Renal pelvis (tissue), 4 donors: ENCODE data around the gene SYCP2L. TPM values are rescaled to one million over a fixed set of nuclear protein-coding genes. Genes with fewer than 3 reads are reported as not detected.
"Not testable (repeated sequence)": the region's sequence is repeated elsewhere in the genome, so short reads cannot be mapped to it uniquely, and the experiment has no call there.

Experiments
- DNase-seq: peaks from one replicate; pipeline ENCODE4 v3.0.0-alpha.2; 2013
- polyA plus RNA-seq, 3 donors: library from polyadenylated mRNA; unstranded; fragments of 120-200 nt; gene quantifications; one replicate each; pipeline ENCODE4 v1.2.1, GENCODE V29; 2013; ENCODE audit not compliant: insufficient read length in 3 of 3

SYCP2L gene
- polyA plus RNA-seq, 3 donors: 3.4 to 7.9 (median 5.7) TPM

DNA sequence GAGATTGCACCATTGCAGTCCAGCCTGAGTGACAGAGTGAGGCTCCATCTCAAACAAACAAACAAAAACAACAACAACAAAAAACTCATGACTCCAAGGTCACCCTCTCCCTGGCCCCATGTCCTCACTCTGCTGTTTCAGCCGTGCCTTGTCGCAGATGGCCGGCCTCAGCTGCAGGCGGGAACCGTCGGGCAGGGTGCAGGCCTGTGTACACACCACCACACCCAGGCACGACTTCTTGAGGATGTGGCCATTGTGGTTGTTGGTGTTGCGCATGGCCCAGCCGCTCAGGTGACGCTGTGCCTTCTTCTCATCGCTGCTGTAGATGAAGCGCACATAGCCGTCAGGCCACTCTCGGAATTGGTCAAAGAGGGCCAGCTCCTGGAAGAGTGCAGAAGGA, 9.8 kb upstream of the SYCP2L start:
- no peak for DNase-seq

DNA sequence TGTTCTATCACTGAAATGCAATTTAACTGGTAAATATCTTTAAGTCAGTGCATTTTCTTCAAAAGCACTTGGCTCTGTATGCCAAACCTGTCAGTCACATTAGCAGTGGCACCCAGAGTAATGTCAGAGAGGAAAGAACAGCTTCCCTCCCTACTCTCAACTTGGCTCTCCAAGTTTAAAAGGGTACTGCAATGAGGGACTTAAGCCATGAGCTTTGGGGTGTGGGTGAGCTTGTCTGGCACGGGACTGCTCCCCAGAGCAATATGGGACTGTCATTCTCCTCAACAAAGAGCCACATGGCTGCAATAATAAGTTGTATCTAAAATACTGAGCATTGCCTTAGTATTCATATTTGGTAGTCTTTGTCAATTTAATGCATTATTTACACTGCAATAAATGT, 9.0 kb upstream of the SYCP2L start:
- DNase-seq: no peak

DNA sequence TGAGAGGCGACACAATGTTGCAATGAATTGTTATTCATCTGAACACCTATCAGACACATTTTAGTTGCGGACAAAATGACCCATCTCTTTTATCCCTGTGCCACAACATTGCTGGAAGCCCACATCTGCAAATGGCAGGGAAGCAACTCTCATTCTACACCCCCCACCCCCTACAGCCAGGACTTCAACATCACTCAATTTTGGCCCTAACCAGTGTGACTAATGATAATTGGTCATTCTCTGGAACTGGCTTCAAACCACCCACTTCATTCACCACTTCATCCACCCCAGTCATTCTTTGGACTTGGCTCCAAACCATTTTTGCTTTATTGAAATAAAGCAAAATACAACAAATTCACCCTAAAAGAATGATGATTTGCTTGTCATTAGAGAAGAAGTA, 6.5 kb upstream of the SYCP2L start:
- no peak for DNase-seq

GRCh38 chr6:10882253-10882630, 4.6 kb upstream of the SYCP2L start:
- not testable (repeated sequence) for DNase-seq

GRCh38 chr6:10882657-10883171, 4.1 kb upstream of the SYCP2L start:
- no peak for DNase-seq

DNA sequence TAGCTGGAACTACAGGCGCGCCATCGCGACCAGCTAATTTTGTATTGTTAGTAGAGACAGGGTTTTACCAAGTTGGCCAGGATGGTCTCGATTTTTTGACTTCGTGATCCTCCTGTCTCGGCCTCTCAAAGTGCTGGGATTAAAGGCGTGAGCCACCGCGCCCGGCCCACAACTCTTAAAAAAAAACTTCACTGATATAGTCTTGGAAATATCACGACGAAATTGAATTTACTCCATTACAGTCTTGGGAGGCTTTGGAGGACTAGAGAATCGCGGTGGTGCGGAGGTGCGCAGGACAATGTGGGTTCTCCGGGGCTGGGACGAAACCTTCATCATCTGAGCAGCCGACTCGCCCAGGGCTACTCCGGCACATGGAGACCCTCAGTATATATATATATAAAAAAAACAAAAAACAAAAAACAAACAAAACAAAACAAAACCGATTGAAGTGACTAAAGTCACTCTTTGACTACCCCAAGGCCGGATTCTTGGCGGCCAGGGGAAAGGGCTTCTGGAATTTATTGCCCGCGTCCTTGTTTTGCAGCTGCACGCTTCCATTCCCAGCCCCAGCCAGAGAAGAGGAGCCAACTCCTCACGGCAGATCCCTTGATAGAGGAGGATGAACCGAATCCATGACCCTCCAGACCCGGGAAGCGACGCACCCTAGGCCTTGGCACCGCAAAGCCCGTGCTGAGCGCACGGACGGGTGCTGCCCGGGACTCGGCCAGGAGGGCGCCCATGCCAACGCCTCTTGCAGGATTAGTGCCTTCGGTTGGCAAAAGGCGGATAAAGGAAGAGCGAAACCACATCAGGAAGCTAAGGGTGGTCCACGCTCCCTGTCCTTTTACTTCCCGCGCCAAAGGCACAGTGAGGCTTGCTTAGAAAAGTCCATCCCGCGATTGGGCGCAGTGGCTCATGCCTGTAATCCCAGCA, 3.3 kb upstream of the SYCP2L start:
- DNase-seq: no peak

- no peak for DNase-seq
These were observed 2.4 kb upstream of the SYCP2L start for GRCh38 chr6:10884245-10884972.

DNA sequence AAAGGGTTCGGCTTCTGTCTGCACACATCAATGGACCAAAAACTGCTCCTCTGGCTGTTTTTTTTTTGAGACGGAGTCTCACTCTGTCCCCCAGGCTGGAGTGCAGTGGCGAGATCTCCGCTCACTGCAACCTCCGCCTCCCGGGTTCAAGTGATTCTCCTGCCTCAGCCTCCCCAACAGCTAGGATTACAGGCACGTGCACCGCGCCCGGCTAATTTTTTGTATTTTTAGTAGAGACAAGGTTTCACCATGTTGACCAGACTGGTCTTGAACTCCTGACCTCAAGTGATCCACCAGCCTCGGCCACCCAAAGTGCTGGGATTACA, 524 bp upstream of the SYCP2L start:
- not testable (repeated sequence) for DNase-seq

DNA sequence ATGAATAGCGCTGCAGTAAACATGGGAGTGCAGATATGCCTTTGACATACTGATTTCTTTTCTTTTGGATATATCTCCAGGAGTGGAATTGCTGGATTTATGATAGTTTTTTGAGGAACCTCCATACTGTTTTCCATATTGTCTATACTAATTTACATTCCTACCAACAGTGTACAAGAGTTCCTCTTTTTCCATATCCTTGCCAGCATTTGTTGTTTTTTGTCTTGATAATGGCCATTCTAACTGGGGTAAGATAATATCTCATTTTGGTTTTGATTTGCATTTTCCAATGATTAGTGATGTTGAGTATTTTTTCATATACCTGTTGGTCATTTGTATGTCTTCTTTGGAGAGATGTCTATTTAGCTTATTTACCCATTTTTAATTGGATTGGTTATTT, 3.3 kb downstream of the SYCP2L start:
- no peak for DNase-seq

DNA sequence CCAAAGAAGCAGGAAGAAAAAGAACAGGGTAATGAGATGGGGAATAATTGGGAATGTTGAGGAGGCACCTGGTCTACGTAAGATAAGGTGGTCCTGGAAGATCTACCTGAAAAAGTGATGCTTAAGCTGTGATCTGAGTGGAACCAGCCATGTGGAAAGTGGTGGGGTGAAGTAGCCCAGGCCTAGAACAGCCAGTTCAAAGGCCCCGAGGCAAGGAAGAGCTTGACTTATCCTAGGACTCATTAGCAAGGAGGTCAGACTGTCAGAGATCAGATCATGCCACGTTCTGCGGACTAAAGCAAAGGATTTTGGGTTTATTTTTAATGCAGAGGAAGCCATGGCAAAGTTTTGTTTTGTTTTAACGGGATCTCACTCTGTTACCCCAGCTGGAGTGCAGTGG, 5.1 kb downstream of the SYCP2L start:
- no peak for DNase-seq

GRCh38 chr6:10894958-10895357, 8.1 kb downstream of the SYCP2L start:
- no peak for DNase-seq

GRCh38 chr6:10896691-10897090, 9.8 kb downstream of the SYCP2L start:
- no peak for DNase-seq

- DNase-seq: no peak
These were observed 14.9 kb downstream of the SYCP2L start for GRCh38 chr6:10901770-10902169.

DNA sequence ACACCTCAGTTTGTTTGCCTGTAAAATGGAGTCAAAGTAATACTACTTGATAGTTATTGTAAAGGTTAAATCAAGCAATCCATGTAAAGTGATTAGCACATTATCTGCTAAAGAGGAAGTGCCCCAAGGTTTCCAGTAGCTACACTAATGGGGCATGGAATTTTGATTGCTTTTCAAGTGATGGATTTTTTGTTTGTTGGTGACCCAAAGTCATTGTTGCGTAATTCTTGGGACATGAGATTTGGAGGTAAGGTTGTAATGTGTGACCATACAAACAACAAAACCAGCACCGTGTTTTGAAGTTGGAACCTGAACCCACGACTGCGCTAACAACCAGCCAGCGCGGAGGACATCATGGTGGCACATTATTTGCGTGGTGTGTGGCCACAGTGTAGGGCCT, 17.2 kb downstream of the SYCP2L start:
- DNase-seq: no peak

DNA sequence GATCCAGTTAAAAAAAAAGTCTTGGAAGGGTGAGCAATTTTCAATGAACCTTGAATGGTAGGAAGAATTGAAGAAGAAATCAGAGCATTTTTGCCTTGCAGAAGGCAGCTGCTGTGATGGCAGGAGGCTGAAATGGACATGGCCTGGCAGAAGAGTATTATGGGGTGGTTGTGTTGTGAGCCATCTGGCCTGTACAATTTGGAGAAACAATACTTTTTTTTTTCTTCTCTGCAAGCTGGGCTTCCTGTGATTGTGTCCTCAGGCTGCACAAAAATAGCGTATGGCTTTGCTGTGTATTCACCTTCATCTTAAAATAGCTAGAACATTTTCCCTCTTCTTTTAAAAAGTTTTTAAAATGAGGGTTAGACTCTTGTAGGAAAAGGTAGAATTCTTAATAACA, 21.4 kb downstream of the SYCP2L start:
- DNase-seq: no peak

- DNase-seq: not testable (repeated sequence)
These were observed 32.7 kb downstream of the SYCP2L start for GRCh38 chr6:10919520-10919919.

- no peak for DNase-seq
These were observed 46.3 kb downstream of the SYCP2L start for GRCh38 chr6:10933126-10933525.

GRCh38 chr6:10939840-10940239, 53.0 kb downstream of the SYCP2L start:
- DNase-seq: no peak

GRCh38 chr6:10945845-10946244, 59.0 kb downstream of the SYCP2L start:
- no peak for DNase-seq

DNA sequence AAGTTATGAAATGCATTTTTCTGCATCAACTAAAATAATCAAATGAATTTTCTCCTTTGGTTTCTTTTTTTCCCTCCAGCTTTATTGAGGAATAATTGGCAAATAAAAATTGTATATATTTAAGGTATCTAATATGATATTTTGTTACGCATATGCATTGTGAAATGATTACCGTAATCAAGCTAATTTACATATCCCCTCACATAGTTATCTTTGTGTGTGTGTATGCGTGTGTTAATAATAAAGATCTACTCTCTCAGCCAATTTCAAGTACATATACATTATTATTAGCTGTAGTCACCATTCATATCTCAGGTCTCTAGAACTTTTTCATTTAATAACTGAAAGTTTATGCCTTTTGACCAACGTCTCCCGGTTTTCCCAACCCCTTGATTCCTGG, 61.1 kb downstream of the SYCP2L start:
- DNase-seq: no peak

GRCh38 chr6:10949579-10950490, 63.0 kb downstream of the SYCP2L start:
- no peak for DNase-seq

DNA sequence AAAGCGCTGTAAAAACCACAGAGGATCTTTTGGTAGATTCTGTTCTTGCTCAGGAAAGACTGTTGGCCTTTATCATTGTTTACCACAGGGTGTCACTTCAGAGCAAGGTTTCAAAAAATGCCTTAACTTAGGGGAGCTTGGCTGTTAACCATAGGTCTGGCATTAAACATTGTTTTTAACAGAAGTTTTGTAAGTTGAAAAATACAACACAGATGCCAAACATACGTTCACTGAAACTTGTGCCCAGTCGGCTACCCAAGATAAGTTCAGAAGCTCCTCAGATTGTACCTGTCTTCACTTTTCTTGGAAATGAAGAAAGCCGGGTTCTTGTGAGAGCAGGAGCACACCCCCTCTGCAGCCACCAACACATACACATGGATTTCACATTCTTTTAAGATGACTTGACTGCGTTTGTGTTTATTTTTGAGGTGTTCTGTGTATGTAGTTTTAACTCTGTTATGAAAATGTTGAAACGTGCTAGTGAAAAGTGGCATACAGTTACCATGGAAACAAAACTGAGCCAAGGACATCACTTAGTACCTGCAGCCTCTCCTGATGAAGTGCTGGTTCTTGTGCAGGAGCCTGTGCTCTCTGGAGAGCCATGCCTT, 64.9 kb downstream of the SYCP2L start:
- peak; percentile 44 for DNase-seq
